Body of pancreas (tissue), 4 donors: ENCODE data around the gene MFAP2. TPM values are rescaled to one million over a fixed set of nuclear protein-coding genes. Genes with fewer than 3 reads are reported as not detected.

Experiments used
- ATAC-seq: fragments of 150-250 bp; one replicate; pipeline ENCODE4 v1.9.1; 2016
- DNase-seq, 4 donors: peaks; one replicate each; pipeline ENCODE4 v3.0.0-alpha.2; 2019
- H3K27ac ChIP-seq, 4 donors: fragments of 200-600 bp; sonication (generic); 1 replicate in 3 of 4; 2 replicates in 1 of 4; pipeline versions ENCODE4 v1.5.1 to v1.6.1; 2016 to 2019; ENCODE audit warnings: mild to moderate bottlenecking in 1 of 4, mixed read lengths in 1 of 4, moderate library complexity in 1 of 4
- H3K27me3 ChIP-seq, 2 donors: fragments of 200-600 bp; sonication (generic); one replicate each; pipeline ENCODE4 v1.6.0; 2016; ENCODE audit warnings: mild to moderate bottlenecking in 1 of 2
- H3K36me3 ChIP-seq, 2 donors: fragments of 200-600 bp; sonication (generic); replicated peaks in 1 of 2; 2 replicates each; pipeline ENCODE4 v1.5.1; 2016; ENCODE audit warnings: low read depth in 2 of 2; ENCODE audit not compliant: insufficient read depth in 1 of 2
- H3K4me1 ChIP-seq: fragments of 200-600 bp; sonication (generic); one replicate; pipeline ENCODE4 v1.6.0; 2016
- H3K4me3 ChIP-seq, 2 donors: fragments of 200-600 bp; sonication (generic); 1 replicate in 1 of 2; 2 replicates in 1 of 2; pipeline ENCODE4 v1.5.1; 2016 to 2019
- H3K9me3 ChIP-seq, 3 donors: fragments of 200-600 bp; sonication (generic); 1 replicate in 2 of 3; 2 replicates in 1 of 3; pipeline ENCODE4 v1.5.1; 2016
- POLR2A ChIP-seq, 3 donors: fragments of 450-650 bp; IDR thresholded peaks; one replicate each; pipeline ENCODE4 v1.6.1; 2016; ENCODE audit warnings: antibody characterized with exemption in 3 of 3, mild to moderate bottlenecking in 2 of 3
- WGBS, 2 donors: methylation state at CpG; one replicate each; pipeline ENCODE4 v1.1.5; 2017; 5-methylcytosine and 5-hydroxymethylcytosine counted together
- intact Hi-C: fragments of 100-400 bp; cut with DNase I; formaldehyde crosslinking; loops from one replicate; pipeline ENCODE4 v1.15.1; 2023
- total RNA-seq, 2 donors: library from RNA; depleted of rRNA; stranded (reverse); fragments of >200 nt; gene quantifications; one replicate each; pipeline ENCODE4 v1.1.0, GENCODE V29; 2016
- TF ChIP-seq, protein P1 (sequence below), 7 experiments: fragments of 450-650 bp in 4 of 7; fragments of 200-600 bp in 3 of 7; sonication (generic) in 3 of 7; IDR thresholded peaks; one replicate each; pipeline ENCODE4 v1.5.1; 2016 to 2019; ENCODE audit warnings: antibody characterized with exemption in 7 of 7

MFAP2 gene
- total RNA-seq, 2 donors from 2014 or later, result 1.3 to 13.5 TPM

DNA sequence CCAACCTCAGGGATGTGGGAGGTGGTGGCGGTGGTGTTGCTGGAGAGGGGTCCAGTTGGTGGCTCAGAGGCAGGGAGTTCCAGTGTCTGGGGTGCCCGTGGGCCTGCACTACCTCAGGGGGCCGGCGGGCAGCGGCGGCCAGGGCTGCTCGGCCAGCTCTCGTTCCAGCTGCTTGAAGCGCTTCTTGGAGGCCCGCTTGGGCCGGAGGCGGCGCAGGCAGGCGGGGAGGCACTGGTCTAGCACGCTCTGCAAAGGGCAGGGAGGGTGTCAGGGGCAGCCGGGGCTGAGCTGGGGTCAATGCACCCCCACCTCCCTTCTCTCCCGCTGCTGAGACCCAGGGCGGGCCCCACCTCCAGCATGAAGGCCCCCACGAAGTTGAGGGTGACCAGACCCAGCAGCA is 5.7 kb upstream of the MFAP2 start:
- H3K27me3 ChIP-seq, result no peaks in the 10 kb centered on the region
- intact Hi-C loops, result no loop called here
- 95 to 96% methylated on average over 9 to 10 of the region's 19 CpGs for WGBS, 2 donors
- H3K36me3 ChIP-seq, result peaks cover 9% of the 10 kb centered on the region in 2 donors
- H3K27ac ChIP-seq, result no peak overlapping the region
- DNase-seq (no peak), ATAC-seq (no peak)
- no peaks in the 10 kb centered on the region for H3K4me1 ChIP-seq
- TF ChIP-seq, protein P1, sequence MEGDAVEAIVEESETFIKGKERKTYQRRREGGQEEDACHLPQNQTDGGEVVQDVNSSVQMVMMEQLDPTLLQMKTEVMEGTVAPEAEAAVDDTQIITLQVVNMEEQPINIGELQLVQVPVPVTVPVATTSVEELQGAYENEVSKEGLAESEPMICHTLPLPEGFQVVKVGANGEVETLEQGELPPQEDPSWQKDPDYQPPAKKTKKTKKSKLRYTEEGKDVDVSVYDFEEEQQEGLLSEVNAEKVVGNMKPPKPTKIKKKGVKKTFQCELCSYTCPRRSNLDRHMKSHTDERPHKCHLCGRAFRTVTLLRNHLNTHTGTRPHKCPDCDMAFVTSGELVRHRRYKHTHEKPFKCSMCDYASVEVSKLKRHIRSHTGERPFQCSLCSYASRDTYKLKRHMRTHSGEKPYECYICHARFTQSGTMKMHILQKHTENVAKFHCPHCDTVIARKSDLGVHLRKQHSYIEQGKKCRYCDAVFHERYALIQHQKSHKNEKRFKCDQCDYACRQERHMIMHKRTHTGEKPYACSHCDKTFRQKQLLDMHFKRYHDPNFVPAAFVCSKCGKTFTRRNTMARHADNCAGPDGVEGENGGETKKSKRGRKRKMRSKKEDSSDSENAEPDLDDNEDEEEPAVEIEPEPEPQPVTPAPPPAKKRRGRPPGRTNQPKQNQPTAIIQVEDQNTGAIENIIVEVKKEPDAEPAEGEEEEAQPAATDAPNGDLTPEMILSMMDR (IDR thresholded peaks at IDR 0.05), result no peak
- TF ChIP-seq POLR2A (IDR thresholded peaks at IDR 0.05), result no peak
- no peaks in the 10 kb centered on the region for H3K9me3 ChIP-seq
- no peak overlapping the region for H3K4me3 ChIP-seq

DNA sequence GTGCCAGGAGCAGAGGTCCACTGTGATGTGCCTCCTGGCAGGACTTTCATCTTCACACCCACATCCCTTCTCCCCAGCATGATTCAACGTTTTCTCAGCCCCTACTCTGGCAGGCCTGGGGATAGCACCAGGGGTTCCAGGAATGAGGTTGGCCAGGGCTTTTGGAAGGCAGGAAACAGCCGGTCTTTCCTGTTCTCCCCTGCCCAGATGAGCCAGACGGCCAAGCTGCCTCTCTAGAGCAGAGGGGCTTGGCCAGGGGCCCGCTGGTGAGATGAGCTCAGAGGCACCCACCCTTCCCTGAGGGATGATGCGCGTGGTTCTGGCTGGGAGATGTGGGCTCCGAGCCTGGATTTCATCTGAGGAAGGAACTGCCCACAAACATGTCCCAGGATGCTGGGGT is 4.3 kb upstream of the MFAP2 start:
- peaks cover 6% of the 10 kb centered on the region for H3K4me1 ChIP-seq
- H3K4me3 ChIP-seq, result no peak overlapping the region
- intact Hi-C loops, result no loop called here
- H3K36me3 ChIP-seq, result peaks cover 8 to 9% of the 10 kb centered on the region in 2 donors
- H3K27me3 ChIP-seq, result no peaks in the 10 kb centered on the region
- no peaks in the 10 kb centered on the region for H3K9me3 ChIP-seq
- WGBS, 2 donors, result 64 to 70% methylated on average over 7 of the region's 7 CpGs
- TF ChIP-seq, protein P1 (IDR thresholded peaks at IDR 0.05), result no peak
- TF ChIP-seq POLR2A (IDR thresholded peaks at IDR 0.05), result no peak
- ATAC-seq (no peak), DNase-seq (peak in 3 of 4 donors; percentile 30 to 40 (median 39))
- H3K27ac ChIP-seq, result peak overlapping the region in 1 of 4 donors; percentile 6

DNA sequence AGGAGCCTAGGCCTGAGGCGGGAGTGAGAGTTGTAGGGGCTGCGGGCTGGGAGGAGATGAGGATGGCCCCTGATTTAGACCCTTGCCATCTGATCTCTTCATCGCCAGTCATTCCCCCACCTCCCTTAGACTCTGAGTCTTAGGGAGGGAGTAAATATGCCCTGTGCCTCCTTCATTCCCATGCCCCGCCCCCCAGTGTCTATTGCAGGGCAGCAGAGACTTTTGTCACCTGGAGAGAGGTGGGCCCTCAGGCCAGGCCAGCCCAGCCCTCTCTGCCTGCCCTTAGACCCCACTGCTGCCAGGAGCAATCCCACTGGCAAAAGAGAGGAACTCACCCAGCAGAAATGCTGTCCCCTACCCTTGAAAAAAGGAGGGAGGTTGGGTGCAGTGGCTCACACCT is 3.2 kb upstream of the MFAP2 start:
- no peaks in the 10 kb centered on the region for H3K9me3 ChIP-seq
- WGBS, 2 donors, result 89 to 94% methylated on average over 4 of the region's 4 CpGs
- no peaks in the 10 kb centered on the region for H3K27me3 ChIP-seq
- H3K4me3 ChIP-seq, result no peak overlapping the region
- peaks cover 8 to 9% of the 10 kb centered on the region in 2 donors for H3K36me3 ChIP-seq
- intact Hi-C loops, result no loop called here
- H3K4me1 ChIP-seq, result peaks cover 6% of the 10 kb centered on the region
- H3K27ac ChIP-seq, result no peak overlapping the region
- ATAC-seq, result no peak
- TF ChIP-seq POLR2A (IDR thresholded peaks at IDR 0.05), result no peak
- TF ChIP-seq, protein P1 (IDR thresholded peaks at IDR 0.05), result no peak
- no peak for DNase-seq

DNA sequence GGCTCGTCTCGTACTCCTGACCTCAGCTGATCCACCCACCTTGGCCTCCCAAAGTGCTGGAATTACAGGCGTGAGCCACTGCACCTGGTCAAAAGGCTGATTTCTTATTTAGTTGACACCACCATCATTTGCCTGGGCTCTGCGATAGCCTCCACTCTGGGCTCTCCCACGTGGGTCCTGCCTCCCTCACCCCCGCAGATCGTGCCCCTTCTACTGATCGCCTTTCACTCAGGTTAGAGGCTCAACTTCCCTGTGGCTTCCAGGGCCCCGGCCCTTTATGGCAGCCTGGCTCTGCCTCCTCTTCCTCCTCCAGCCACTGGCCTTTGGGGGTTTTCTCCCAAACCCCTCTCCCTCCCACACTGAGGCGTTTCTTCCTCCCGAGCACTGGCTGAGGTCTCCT is 2.5 kb upstream of the MFAP2 start:
- Histone ChIP-seq H3K4me1 (peaks cover 6% of the 10 kb centered on the region), H3K4me3 (no peak overlapping the region), H3K36me3 (peaks cover 5% of the 10 kb centered on the region in 2 donors), H3K9me3 (no peaks in the 10 kb centered on the region), H3K27me3 (no peaks in the 10 kb centered on the region), H3K27ac (no peak overlapping the region)
- DNase-seq (no peak), ATAC-seq (no peak)
- WGBS, 2 donors, result 69 to 78% methylated on average over 10 to 11 of the region's 11 CpGs
- intact Hi-C loops, result no loop called here
- no peak for TF ChIP-seq POLR2A (IDR thresholded peaks at IDR 0.05)
- TF ChIP-seq, protein P1 (IDR thresholded peaks at IDR 0.05), result no peak

DNA sequence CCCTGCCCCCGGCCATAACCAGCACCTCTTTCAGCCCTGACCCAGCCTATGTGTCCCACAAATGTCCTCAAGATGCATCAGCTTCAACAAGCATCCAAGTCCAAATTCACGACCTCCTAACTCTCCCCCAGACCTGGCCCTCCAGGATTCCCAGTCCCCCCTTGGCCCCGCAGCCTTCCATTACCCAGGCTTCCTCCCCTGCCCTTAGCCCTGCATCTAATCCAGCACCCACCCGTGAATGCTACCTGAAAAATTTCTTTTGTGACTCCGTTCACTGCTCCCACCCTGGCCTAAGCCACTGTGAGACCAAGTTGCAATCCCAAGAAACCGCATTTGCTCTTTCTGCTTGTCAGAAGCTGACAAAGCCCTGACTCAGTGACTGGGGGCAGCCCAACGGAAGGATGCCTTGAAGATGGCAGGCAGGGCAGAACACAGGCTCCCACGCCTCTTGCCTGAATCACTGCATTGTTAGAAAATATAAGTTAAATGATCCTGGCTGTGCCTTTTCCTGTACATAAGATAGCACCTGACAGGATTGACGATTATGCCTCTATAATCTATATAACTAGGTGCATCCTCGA is 939 bp upstream of the MFAP2 start:
- no peak for TF ChIP-seq POLR2A (IDR thresholded peaks at IDR 0.05)
- TF ChIP-seq, protein P1 (IDR thresholded peaks at IDR 0.05), result no peak
- DNase-seq, result no peak
- intact Hi-C loops, result no loop called here
- Histone ChIP-seq H3K9me3 (no peaks in the 10 kb centered on the region), H3K27ac (no peak overlapping the region), H3K4me1 (peaks cover 6% of the 10 kb centered on the region), H3K4me3 (no peak overlapping the region), H3K27me3 (no peaks in the 10 kb centered on the region), H3K36me3 (no peaks in the 10 kb centered on the region)
- 85 to 90% methylated on average over 9 to 10 of the region's 10 CpGs for WGBS, 2 donors
- no peak for ATAC-seq
